Calu3 (cell line): ENCODE data around the gene IL12RB1. TPM values are rescaled to one million over a fixed set of nuclear protein-coding genes. Genes with fewer than 3 reads are reported as not detected.

Source experiments
- BruUV-seq: library from RNA; stranded (reverse); fragments of 400-500 nt; replicated peaks from 2 replicates; lab custom pipeline; 2021; lab: Mats Ljungman, UMichigan
- CTCF ChIA-PET: fragments of 300-600 bp; sonication (Branson Sonifier 250); formaldehyde crosslinking; loops from one replicate; lab custom pipeline; 2022; ENCODE audit warnings: antibody characterized with exemption; lab: Charles Lee
- DNase-seq: peaks from one replicate; pipeline ENCODE4 v3.0.0; 2022
- H3K27ac Mint-ChIP-seq: one replicate; pipeline ENCODE4 v1.8.0; 2022; ENCODE audit warnings: mixed read lengths; ENCODE audit not compliant: unreplicated experiment
- H3K27me3 Mint-ChIP-seq: one replicate; pipeline ENCODE4 v1.8.0; 2022; ENCODE audit warnings: mixed read lengths; ENCODE audit not compliant: unreplicated experiment
- H3K36me3 Mint-ChIP-seq: one replicate; pipeline ENCODE4 v1.8.0; 2022; ENCODE audit warnings: mild to moderate bottlenecking, moderate library complexity, mixed read lengths; ENCODE audit not compliant: insufficient read depth, unreplicated experiment
- H3K4me1 Mint-ChIP-seq: one replicate; pipeline ENCODE4 v1.8.0; 2022; ENCODE audit warnings: mild to moderate bottlenecking, low read depth, mixed read lengths; ENCODE audit not compliant: unreplicated experiment
- H3K4me3 Mint-ChIP-seq: one replicate; pipeline ENCODE4 v1.8.0; 2022; ENCODE audit warnings: mild to moderate bottlenecking, low read depth, moderate library complexity, mixed read lengths; ENCODE audit not compliant: unreplicated experiment
- H3K9me3 Mint-ChIP-seq: one replicate; pipeline ENCODE4 v1.8.0; 2022; ENCODE audit warnings: low read depth, mixed read lengths; ENCODE audit not compliant: unreplicated experiment
- intact Hi-C: fragments of 100-400 bp; cut with micrococcal nuclease; formaldehyde crosslinking; loops from one replicate; pipeline ENCODE4 v1.10.0; 2022; ENCODE audit not compliant: unreplicated experiment
- total RNA-seq: library from RNA; stranded (reverse); gene quantifications from 2 replicates; pipeline ENCODE4 v1.2.3, GENCODE V29; 2022
- TF ChIP-seq, protein P1 (sequence below): fragments of 200-600 bp; IDR thresholded peaks from one replicate; pipeline ENCODE4 v1.8.0; 2022; ENCODE audit warnings: antibody characterized with exemption; ENCODE audit not compliant: unreplicated experiment

IL12RB1 gene
- total RNA-seq, 1 experiment from 2014 or later, result not detected

- H3K27me3 Mint-ChIP-seq, result no peaks in the 10 kb centered on the region
- intact Hi-C loops, result no loop called here
- BruUV-seq, result no TSS peak
- no peak for DNase-seq
- H3K4me1 Mint-ChIP-seq, result no peaks in the 10 kb centered on the region
- CTCF ChIA-PET, result no interaction called here
- no peaks in the 10 kb centered on the region for H3K9me3 Mint-ChIP-seq
- TF ChIP-seq, protein P1, sequence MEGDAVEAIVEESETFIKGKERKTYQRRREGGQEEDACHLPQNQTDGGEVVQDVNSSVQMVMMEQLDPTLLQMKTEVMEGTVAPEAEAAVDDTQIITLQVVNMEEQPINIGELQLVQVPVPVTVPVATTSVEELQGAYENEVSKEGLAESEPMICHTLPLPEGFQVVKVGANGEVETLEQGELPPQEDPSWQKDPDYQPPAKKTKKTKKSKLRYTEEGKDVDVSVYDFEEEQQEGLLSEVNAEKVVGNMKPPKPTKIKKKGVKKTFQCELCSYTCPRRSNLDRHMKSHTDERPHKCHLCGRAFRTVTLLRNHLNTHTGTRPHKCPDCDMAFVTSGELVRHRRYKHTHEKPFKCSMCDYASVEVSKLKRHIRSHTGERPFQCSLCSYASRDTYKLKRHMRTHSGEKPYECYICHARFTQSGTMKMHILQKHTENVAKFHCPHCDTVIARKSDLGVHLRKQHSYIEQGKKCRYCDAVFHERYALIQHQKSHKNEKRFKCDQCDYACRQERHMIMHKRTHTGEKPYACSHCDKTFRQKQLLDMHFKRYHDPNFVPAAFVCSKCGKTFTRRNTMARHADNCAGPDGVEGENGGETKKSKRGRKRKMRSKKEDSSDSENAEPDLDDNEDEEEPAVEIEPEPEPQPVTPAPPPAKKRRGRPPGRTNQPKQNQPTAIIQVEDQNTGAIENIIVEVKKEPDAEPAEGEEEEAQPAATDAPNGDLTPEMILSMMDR, result no peak
- H3K4me3 Mint-ChIP-seq, result no peak overlapping the region
- H3K27ac Mint-ChIP-seq, result no peak overlapping the region
- H3K36me3 Mint-ChIP-seq, result peaks cover under 1% of the 10 kb centered on the region
Measured at GRCh38 chr19:18123819-18124218, 37.1 kb upstream of the IL12RB1 start.

- TF ChIP-seq, protein P1, result no peak
- intact Hi-C loops, result no loop called here
- Mint-ChIP-seq H3K36me3 (peaks cover 7% of the 10 kb centered on the region), H3K4me1 (peaks cover 4% of the 10 kb centered on the region), H3K27ac (no peak overlapping the region), H3K27me3 (no peaks in the 10 kb centered on the region), H3K9me3 (no peaks in the 10 kb centered on the region), H3K4me3 (no peak overlapping the region)
- CTCF ChIA-PET, result no interaction called here
- BruUV-seq, result no TSS peak
- no peak for DNase-seq
Measured at GRCh38 chr19:18122860-18123795, 36.4 kb upstream of the IL12RB1 start.

DNA sequence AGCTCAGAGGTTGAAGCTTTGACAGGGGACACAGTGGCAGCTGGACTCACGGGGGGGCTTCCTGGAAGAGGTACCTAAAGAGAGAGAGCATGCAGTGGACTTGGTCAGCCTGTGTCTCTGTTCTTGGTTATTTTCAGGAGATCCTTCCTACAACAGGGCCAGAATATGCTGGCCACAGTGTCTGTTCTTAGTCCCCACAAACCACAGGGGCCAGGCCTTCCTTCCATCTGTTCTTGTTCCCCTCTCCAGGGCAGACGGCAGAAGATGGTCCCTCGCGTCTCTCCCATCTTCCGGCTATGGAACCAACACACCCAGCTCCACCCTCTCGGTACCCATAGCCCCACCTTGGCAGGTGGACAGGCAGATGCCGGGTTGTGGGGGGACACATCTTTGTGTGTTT lies 35.7 kb upstream of the IL12RB1 start:
- no peak for DNase-seq
- BruUV-seq, result no TSS peak
- H3K36me3 Mint-ChIP-seq, result peaks cover 12% of the 10 kb centered on the region
- H3K4me3 Mint-ChIP-seq, result no peak overlapping the region
- intact Hi-C loops, result no loop called here
- no peaks in the 10 kb centered on the region for H3K9me3 Mint-ChIP-seq
- no peak overlapping the region for H3K27ac Mint-ChIP-seq
- H3K4me1 Mint-ChIP-seq, result peaks cover 8% of the 10 kb centered on the region
- TF ChIP-seq, protein P1, result no peak
- H3K27me3 Mint-ChIP-seq, result no peaks in the 10 kb centered on the region
- CTCF ChIA-PET, result no interaction called here

GRCh38 chr19:18121166-18121565 lies 34.4 kb upstream of the IL12RB1 start:
- intact Hi-C loops, result no loop called here
- Mint-ChIP-seq H3K36me3 (peaks cover 17% of the 10 kb centered on the region), H3K27me3 (no peaks in the 10 kb centered on the region), H3K9me3 (no peaks in the 10 kb centered on the region), H3K4me3 (no peak overlapping the region), H3K4me1 (peaks cover 13% of the 10 kb centered on the region), H3K27ac (no peak overlapping the region)
- TF ChIP-seq, protein P1, result no peak
- CTCF ChIA-PET, result no interaction called here
- DNase-seq, result no peak
- no TSS peak for BruUV-seq
